Heart left ventricle (tissue), 13 donors: ENCODE data around the gene GOLGA2.
A peak's percentile ranks its signal among the peaks of the same experiment; 100 is the strongest.

Experiments used
- POLR2A ChIP-seq, 2 donors: fragments of 450-650 bp; IDR thresholded peaks; one replicate each; pipeline ENCODE4 v1.6.1; 2017; ENCODE audit warnings: antibody characterized with exemption in 2 of 2, mild to moderate bottlenecking in 2 of 2, moderate library complexity in 2 of 2
- TF ChIP-seq, protein P1 (sequence below), 12 donors: fragments of 200-600 bp; sonication (generic) in 4 of 12; IDR thresholded peaks; one replicate each; pipeline versions ENCODE4 v1.5.0 to v1.8.0; 2018 to 2022; ENCODE audit warnings: antibody characterized with exemption in 12 of 12, mild to moderate bottlenecking in 5 of 12
- donor health status: ischemic (EF 13 %, LVEDD 7.1; RV severe dilation, severe dysfunction).
- donor health status: DM: no; HTN: yes; CAD: no.
- donor health status: DM: no; HTN: no; CAD: no.
- donor health status: ischemic (EF 25% LVEDD 6.9; RV normal size, moderate dysfunction).
- donor health status: ischemic (EF 25% LVEDD 5.7; RV mildly dilated, moderate dysfunction).
- donor health status: ischemic (EF 35%, LVEDD 5.7; RV mildly dilated, moderate dysfunction).
- donor health status: nonischemic (EF 11% LVEDD 7.7; RV severe dilation, severe dysfunction).
- donor health status: DM: yes; HTN: yes; CAD: no.
- donor health status: PGD.
- donor health status: ischemic (EF 29% LVEDD 5.4; RV normal size, mild dysfunction).
- donor health status: nonischemic (EF 23%, LVEDD 6.1; RV moderate dilation, normal function).

- TF ChIP-seq, protein P1, sequence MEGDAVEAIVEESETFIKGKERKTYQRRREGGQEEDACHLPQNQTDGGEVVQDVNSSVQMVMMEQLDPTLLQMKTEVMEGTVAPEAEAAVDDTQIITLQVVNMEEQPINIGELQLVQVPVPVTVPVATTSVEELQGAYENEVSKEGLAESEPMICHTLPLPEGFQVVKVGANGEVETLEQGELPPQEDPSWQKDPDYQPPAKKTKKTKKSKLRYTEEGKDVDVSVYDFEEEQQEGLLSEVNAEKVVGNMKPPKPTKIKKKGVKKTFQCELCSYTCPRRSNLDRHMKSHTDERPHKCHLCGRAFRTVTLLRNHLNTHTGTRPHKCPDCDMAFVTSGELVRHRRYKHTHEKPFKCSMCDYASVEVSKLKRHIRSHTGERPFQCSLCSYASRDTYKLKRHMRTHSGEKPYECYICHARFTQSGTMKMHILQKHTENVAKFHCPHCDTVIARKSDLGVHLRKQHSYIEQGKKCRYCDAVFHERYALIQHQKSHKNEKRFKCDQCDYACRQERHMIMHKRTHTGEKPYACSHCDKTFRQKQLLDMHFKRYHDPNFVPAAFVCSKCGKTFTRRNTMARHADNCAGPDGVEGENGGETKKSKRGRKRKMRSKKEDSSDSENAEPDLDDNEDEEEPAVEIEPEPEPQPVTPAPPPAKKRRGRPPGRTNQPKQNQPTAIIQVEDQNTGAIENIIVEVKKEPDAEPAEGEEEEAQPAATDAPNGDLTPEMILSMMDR (IDR thresholded peaks at IDR 0.05): no peak
- peak in 1 of 2 donors; percentile 28 for TF ChIP-seq POLR2A (IDR thresholded peaks at IDR 0.05)
These were observed 31.0 kb downstream of the GOLGA2 start for GRCh38 chr9:128244837-128245231.
